Ectodermal cell (in vitro differentiated cells): ENCODE results near the gene XYLT1. TPM values are rescaled to one million over a fixed set of nuclear protein-coding genes. Genes with fewer than 3 reads are reported as not detected.

Experiments used
- H3K27ac ChIP-seq: 2 replicates; pipeline ENCODE4 v1.7.0; 2013; ENCODE audit warnings: mild to moderate bottlenecking, low read depth, low read length; ENCODE audit not compliant: insufficient read depth, poor library complexity, severe bottlenecking
- H3K27me3 ChIP-seq: 2 replicates; pipeline ENCODE4 v1.7.0; 2013; ENCODE audit warnings: mild to moderate bottlenecking, low read length; ENCODE audit not compliant: insufficient read depth, control insufficient read depth, poor library complexity, severe bottlenecking
- H3K36me3 ChIP-seq: one replicate; pipeline ENCODE4 v1.7.0; 2013; ENCODE audit warnings: low read length; ENCODE audit not compliant: control insufficient read depth, insufficient read depth
- H3K4me1 ChIP-seq: one replicate; pipeline ENCODE4 v1.7.0; 2013; ENCODE audit warnings: low read length; ENCODE audit not compliant: control insufficient read depth, insufficient read depth
- H3K4me3 ChIP-seq: 2 replicates; pipeline ENCODE4 v1.7.0; 2013; ENCODE audit warnings: low read depth, low read length, control low read depth; ENCODE audit not compliant: insufficient read depth
- H3K9me3 ChIP-seq: 2 replicates; pipeline ENCODE4 v1.7.0; 2013; ENCODE audit warnings: mild to moderate bottlenecking, low read length, moderate library complexity; ENCODE audit not compliant: control insufficient read depth
- WGBS, 2 experiments: methylation state at CpG; one replicate each; pipeline ENCODE4 v1.1.7; 2013; ENCODE audit warnings: missing lambda C conversion rate in 2 of 2; 5-methylcytosine and 5-hydroxymethylcytosine counted together
- polyA plus RNA-seq, 4 experiments: library from polyadenylated mRNA; stranded (reverse); fragments of 50-300 nt; gene quantifications; one replicate each; pipeline ENCODE4 v1.2.3, GENCODE V29; 2013

XYLT1 gene, protein sequence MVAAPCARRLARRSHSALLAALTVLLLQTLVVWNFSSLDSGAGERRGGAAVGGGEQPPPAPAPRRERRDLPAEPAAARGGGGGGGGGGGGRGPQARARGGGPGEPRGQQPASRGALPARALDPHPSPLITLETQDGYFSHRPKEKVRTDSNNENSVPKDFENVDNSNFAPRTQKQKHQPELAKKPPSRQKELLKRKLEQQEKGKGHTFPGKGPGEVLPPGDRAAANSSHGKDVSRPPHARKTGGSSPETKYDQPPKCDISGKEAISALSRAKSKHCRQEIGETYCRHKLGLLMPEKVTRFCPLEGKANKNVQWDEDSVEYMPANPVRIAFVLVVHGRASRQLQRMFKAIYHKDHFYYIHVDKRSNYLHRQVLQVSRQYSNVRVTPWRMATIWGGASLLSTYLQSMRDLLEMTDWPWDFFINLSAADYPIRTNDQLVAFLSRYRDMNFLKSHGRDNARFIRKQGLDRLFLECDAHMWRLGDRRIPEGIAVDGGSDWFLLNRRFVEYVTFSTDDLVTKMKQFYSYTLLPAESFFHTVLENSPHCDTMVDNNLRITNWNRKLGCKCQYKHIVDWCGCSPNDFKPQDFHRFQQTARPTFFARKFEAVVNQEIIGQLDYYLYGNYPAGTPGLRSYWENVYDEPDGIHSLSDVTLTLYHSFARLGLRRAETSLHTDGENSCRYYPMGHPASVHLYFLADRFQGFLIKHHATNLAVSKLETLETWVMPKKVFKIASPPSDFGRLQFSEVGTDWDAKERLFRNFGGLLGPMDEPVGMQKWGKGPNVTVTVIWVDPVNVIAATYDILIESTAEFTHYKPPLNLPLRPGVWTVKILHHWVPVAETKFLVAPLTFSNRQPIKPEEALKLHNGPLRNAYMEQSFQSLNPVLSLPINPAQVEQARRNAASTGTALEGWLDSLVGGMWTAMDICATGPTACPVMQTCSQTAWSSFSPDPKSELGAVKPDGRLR
- 5.9 TPM for polyA plus RNA-seq (2013, experiment 1 of 4)
- polyA plus RNA-seq (2013, experiment 2 of 4) = 6.2 TPM
- polyA plus RNA-seq (2013, experiment 3 of 4) = 5.1 TPM
- 6.2 TPM for polyA plus RNA-seq (2013, experiment 4 of 4)

DNA sequence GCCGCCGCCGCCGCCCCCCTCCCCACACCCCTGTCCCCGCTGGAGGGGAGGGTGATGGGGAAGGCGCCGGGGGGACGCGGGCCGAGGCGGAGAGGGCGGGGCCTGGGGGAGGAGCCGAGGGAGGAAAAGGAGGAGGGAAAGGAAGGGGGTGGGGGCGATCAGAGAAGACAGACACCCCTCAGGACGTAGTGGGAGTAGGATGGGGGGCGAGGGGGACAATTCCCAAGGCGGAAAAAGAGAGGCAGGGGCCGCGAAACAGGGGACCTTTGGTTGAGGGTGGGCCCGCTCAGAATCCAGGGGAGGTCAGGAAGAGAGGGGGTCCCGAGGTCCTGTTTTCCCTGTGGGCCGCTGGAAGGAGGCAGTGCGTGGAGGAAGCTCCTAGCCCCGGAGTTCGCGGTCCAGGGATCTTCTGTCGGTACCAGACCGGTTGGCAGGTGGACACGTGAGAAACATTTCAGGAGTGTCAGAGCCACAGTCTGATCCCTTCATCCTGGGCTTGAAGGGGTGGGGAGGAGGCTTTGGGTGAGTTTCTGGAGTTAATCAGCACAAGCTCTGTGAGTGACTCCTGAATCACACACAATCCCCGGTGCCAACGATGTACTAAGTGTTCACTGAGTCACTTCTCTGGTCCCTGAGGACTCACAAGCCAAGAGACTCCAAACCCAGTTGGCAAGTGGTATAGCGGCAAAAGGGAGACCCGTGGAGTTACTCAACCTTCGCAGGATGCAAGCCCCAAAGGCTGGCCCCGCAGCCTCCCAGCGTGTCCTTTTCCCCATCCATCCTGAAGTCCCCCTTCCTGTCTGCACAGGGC lies at the start of gene XYLT1:
XYLT1 (minus strand) TSS at position 53 of the 811 bp plus-strand sequence. CDS start 164 bp downstream, outside the sequence.
- WGBS, 2 experiments = 14 to 15% methylated on average over 32 of the region's 36 CpGs
- no peak within 1 kb of the TSS for H3K27ac ChIP-seq
- no peaks in the 10 kb centered on the region for H3K36me3 ChIP-seq
- peak within 1 kb of the TSS; percentile 52 for H3K4me3 ChIP-seq
- H3K4me1 ChIP-seq = peaks cover 37% of the 10 kb centered on the region
- peaks cover 29% of the 10 kb centered on the region for H3K27me3 ChIP-seq
- H3K9me3 ChIP-seq = no peaks in the 10 kb centered on the region

DNA sequence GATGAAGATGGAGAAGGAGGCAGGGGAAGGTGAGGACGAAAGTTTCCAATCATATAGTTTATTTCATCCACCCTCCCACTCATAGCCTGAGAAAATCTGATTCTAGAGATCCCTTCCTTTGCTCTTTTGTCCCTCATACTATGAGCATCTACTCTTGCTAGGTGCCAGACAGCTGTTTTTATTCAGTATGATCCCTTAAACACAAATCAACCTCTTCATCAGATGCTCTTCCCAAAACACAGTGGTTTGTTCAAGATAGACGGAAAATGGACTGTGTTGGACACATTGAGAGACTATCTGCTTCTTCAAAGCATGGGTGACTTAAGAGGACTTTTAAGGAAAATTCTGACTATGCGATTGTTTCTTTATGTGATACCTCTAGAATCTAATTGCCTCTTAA lies 49.4 kb upstream of the XYLT1 start:
- no peaks in the 10 kb centered on the region for H3K27me3 ChIP-seq
- H3K4me3 ChIP-seq = no peak overlapping the region
- WGBS, 2 experiments = 93 to 100% methylated on average over 2 to 3 of the region's 3 CpGs
- no peaks in the 10 kb centered on the region for H3K9me3 ChIP-seq
- H3K27ac ChIP-seq = no peak overlapping the region
- H3K36me3 ChIP-seq = no peaks in the 10 kb centered on the region
- no peaks in the 10 kb centered on the region for H3K4me1 ChIP-seq

DNA sequence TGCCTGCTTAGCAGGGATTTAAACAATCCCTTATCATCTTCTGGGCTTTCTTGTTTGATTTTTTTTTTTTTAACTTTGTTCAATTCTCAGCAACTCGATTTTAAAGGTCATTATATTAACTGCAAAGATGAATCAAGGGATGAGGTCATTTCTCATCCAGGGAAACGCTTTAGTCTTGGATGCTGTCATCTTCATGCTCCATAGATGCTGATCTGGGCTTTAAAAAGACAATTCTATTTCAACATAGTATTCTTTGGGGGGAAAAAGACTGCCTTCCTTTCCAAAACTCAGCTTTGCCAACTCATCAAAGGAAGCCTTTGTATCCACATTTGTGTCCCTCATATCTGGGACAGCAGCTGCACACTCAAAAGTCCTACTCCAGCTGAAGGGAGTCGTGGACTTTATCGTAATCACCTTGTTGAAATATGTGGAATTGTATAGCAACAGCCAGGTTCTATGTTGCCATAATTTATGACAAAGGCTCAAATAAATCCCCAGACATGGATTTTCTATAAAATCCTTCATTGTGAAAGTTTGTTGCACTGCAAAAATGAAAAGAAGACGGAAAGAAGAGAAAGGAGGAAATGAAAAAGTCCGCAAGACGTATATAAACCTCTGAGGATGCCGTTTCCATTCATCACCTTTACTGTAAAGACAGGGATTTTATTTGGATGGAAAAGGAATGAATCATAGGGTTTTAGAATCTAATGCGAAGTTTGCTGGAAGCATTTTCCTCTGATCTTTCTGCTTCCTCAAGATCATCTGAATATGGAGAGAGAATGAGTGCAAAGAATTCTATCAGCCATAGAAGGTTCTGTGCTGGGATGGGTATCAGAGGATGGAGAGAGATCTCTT lies 48.6 kb upstream of the XYLT1 start:
- no peaks in the 10 kb centered on the region for H3K27me3 ChIP-seq
- no peak overlapping the region for H3K27ac ChIP-seq
- H3K4me1 ChIP-seq = no peaks in the 10 kb centered on the region
- WGBS, 2 experiments = 93 to 96% methylated on average over 9 of the region's 9 CpGs
- no peak overlapping the region for H3K4me3 ChIP-seq
- no peaks in the 10 kb centered on the region for H3K36me3 ChIP-seq
- H3K9me3 ChIP-seq = no peaks in the 10 kb centered on the region

DNA sequence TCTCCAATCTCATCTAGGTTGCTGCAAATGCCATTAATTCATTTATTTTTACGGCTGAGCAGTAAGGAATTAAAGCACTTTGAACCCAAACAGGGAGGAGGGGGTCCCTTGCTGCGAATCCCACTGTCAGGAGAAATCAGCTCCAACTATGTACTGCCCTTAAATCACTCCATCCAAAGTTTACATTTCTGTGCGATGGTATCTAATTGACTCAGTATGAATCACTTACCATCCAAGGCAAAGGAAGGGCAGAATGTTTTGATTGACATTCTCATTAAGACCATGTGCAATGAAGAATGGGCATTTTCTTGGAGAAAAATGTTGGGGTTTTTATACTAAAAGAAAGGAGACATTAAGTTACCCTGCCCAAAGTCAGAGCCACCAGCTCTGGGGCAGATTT lies 47.7 kb upstream of the XYLT1 start:
- Histone ChIP-seq H3K4me3 (no peak overlapping the region), H3K27me3 (no peaks in the 10 kb centered on the region), H3K9me3 (no peaks in the 10 kb centered on the region), H3K36me3 (no peaks in the 10 kb centered on the region), H3K27ac (no peak overlapping the region), H3K4me1 (no peaks in the 10 kb centered on the region)
- 89 to 95% methylated on average over 3 of the region's 3 CpGs for WGBS, 2 experiments

DNA sequence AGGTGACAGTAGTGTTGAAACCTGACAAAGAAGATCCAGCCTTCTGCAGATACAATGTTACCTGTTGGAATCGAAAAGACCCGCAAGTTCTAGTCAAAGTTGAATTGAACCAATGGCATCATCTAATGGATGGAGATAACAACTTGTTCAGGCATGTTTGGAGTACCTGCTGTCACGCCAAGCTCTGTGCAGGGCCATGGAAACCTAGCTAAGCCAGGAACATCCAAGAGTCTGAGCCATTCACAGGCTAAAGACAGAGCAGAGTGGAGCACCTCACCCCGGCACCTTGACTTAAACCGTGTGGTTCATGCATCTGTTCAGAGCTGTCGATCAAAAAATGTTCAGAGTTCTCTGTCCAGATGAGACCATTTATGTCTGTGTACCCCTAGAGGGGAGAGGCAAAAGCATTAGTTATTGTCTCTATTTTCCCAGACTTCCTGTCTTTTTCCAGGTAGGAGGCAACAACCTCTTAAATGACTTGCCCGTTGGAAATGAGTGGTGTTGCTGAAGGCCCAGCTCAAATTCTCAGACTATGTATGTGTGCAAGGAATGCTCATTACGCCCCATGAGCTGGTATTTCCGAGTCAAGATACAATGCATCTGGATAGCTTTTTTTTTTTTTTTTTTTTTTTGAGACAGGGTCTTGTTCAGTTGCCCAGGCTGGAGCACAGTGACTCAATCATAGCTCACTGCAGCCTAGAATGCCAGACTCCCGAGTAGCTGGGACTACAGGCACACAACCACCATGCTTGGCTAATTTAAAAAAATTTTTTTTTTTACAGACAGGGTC lies 44.9 kb upstream of the XYLT1 start:
- H3K4me3 ChIP-seq = no peak overlapping the region
- H3K27me3 ChIP-seq = no peaks in the 10 kb centered on the region
- H3K4me1 ChIP-seq = no peaks in the 10 kb centered on the region
- no peaks in the 10 kb centered on the region for H3K36me3 ChIP-seq
- H3K9me3 ChIP-seq = no peaks in the 10 kb centered on the region
- 94% methylated on average over 10 of the region's 10 CpGs for WGBS, 2 experiments
- no peak overlapping the region for H3K27ac ChIP-seq

DNA sequence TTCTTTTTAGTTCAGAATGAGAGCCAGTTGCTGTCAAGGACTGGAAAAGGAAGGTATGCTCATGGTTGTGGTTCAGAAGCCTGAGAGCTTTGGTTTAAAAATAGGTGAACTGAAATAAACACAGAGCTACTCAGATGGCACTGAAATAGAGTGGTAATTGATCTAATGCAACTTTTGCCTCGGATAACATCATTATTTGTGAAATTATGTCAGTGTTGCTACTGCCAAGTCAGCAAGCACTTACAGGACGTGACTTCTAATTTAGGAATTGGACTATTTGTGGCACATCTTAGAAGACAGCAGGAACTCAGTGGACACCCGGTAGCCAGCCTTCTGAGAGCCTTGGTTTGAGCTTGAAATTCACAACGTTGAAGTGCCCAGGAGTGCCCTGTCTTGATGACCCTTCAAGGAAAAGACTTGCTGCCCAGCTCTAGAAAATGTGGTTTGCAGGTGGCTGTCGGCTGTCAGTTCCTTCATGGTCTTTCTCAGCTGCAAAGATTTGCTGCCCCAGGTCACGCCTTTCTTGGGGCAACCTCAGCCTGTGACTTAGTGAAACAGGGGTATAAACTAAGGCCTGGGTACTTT lies 42.0 kb upstream of the XYLT1 start:
- Histone ChIP-seq H3K9me3 (no peaks in the 10 kb centered on the region), H3K36me3 (no peaks in the 10 kb centered on the region), H3K4me3 (no peak overlapping the region), H3K27ac (no peak overlapping the region), H3K4me1 (no peaks in the 10 kb centered on the region), H3K27me3 (no peaks in the 10 kb centered on the region)
- WGBS, 2 experiments = 89 to 91% methylated on average over 6 of the region's 6 CpGs

DNA sequence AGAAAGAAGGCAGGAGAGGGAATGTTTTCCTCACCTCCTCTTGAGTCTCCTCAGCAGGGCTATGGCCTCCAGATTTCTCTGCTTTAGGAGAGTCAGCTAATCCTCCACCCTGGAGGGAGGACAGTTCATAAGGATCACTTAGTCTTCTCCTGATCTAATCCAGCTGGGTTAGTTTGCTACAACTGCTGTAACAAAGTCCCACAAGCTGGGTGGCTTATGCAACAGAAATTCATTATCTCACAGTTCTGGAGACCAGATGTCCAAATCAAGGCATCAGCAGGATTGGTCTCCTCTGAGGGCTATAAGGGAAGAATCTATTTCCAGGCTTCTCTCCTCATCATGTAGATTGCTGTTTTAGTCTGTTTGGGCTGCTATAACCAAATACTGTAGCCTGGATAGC lies 40.6 kb upstream of the XYLT1 start:
- no peaks in the 10 kb centered on the region for H3K36me3 ChIP-seq
- no peaks in the 10 kb centered on the region for H3K4me1 ChIP-seq
- H3K4me3 ChIP-seq = no peak overlapping the region
- no peak overlapping the region for H3K27ac ChIP-seq
- H3K27me3 ChIP-seq = no peaks in the 10 kb centered on the region
- H3K9me3 ChIP-seq = no peaks in the 10 kb centered on the region

DNA sequence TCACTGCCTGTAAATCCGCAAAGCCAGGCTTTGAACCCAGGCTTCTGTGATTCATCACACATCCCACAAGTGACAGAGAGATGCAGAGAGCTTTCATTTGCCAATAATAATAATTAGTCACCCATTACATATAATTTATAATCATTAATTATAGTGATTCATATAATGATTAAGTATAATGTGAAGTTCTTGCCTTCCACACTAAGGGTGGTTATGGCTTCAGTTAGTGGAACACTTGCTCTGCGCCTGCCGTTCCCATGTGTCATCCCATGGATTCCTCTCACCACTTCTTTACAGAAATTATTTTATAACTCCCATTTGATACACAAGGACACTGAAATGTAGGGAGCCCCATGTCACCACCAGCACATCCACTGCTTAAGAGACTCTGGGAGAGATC lies 39.8 kb upstream of the XYLT1 start:
- no peaks in the 10 kb centered on the region for H3K36me3 ChIP-seq
- no peak overlapping the region for H3K4me3 ChIP-seq
- H3K27me3 ChIP-seq = no peaks in the 10 kb centered on the region
- H3K4me1 ChIP-seq = no peaks in the 10 kb centered on the region
- no peak overlapping the region for H3K27ac ChIP-seq
- WGBS, 2 experiments = 88 to 92% methylated on average over 3 of the region's 3 CpGs
- no peaks in the 10 kb centered on the region for H3K9me3 ChIP-seq
